A673 (cell line): ENCODE results near the gene CCHCR1. TPM values are rescaled to one million over a fixed set of nuclear protein-coding genes. Genes with fewer than 3 reads are reported as not detected.

ENCODE experiments used
- BruUV-seq: library from RNA; stranded (reverse); fragments of 400-500 nt; replicated peaks from 2 replicates; lab custom pipeline; 2021; lab: Mats Ljungman, UMichigan
- CTCF ChIA-PET: fragments of 300-600 bp; sonication (Branson Sonifier 250); formaldehyde crosslinking; loops from one replicate; lab custom pipeline; 2022; ENCODE audit warnings: antibody characterized with exemption; lab: Charles Lee
- POLR2A ChIA-PET: fragments of 300-600 bp; sonication (Branson Sonifier 250); formaldehyde crosslinking; loops from one replicate; lab custom pipeline; 2022; ENCODE audit warnings: antibody characterized with exemption; ENCODE audit not compliant: low non-redundant PET; lab: Charles Lee
- DNase-seq: peaks from one replicate; pipeline ENCODE4 v3.0.0-alpha.2; 2015; ENCODE audit warnings: low spot score
- H3K27ac ChIP-seq: fragments of 200-600 bp; sonication (generic); 2 replicates; pipeline ENCODE4 v1.5.1; 2016; ENCODE audit warnings: mixed run types, low read depth, mild to moderate bottlenecking, mixed read lengths, antibody characterized with exemption, low read length; ENCODE audit not compliant: poor library complexity, severe bottlenecking
- H3K27me3 ChIP-seq: fragments of 200-600 bp; sonication (generic); replicated peaks from 2 replicates; pipeline ENCODE4 v1.6.1; 2017; ENCODE audit warnings: mixed run types, low read depth, mild to moderate bottlenecking, mixed read lengths, antibody characterized with exemption, low read length; ENCODE audit not compliant: insufficient read depth, poor library complexity
- H3K36me3 ChIP-seq: fragments of 200-600 bp; sonication (generic); 2 replicates; pipeline ENCODE4 v1.6.1; 2016; ENCODE audit warnings: mixed run types, mild to moderate bottlenecking, mixed read lengths, antibody characterized with exemption, low read length; ENCODE audit not compliant: insufficient read depth, poor library complexity, severe bottlenecking
- H3K4me1 ChIP-seq: fragments of 200-600 bp; sonication (generic); 2 replicates; pipeline ENCODE4 v1.6.1; 2017; ENCODE audit warnings: mixed run types, mild to moderate bottlenecking, mixed read lengths, antibody characterized with exemption, low read length; ENCODE audit not compliant: insufficient read depth, poor library complexity, severe bottlenecking
- H3K4me3 ChIP-seq: fragments of 200-600 bp; sonication (generic); 2 replicates; pipeline ENCODE4 v1.5.1; 2016; ENCODE audit warnings: low read depth, mixed run types, mild to moderate bottlenecking, mixed read lengths, low read length; ENCODE audit not compliant: poor library complexity, severe bottlenecking
- H3K9me3 ChIP-seq: fragments of 200-600 bp; sonication (generic); 2 replicates; pipeline ENCODE4 v1.6.1; 2016; ENCODE audit warnings: mixed run types, low read depth, mild to moderate bottlenecking, mixed read lengths, antibody characterized with exemption, low read length; ENCODE audit not compliant: poor library complexity, severe bottlenecking
- CTCF ChIP-seq: fragments of 300-800, 200-600 bp; sonication (generic); conservative IDR thresholded peaks from 2 replicates; pipeline ENCODE4 v1.5.1; 2017; ENCODE audit warnings: low read depth, mild to moderate bottlenecking, antibody characterized with exemption, low read length, moderate library complexity, mixed read lengths
- EZH2 ChIP-seq: fragments of 200-600 bp; sonication (generic); IDR thresholded peaks from 2 replicates; pipeline ENCODE4 v1.6.1; 2017; ENCODE audit warnings: borderline replicate concordance, low read depth, mild to moderate bottlenecking, mixed read lengths, antibody characterized with exemption, low read length; ENCODE audit not compliant: poor library complexity, severe bottlenecking
- intact Hi-C: fragments of 100-400 bp; cut with micrococcal nuclease; formaldehyde crosslinking; loops from one replicate; pipeline ENCODE4 v1.10.0; 2022; ENCODE audit not compliant: unreplicated experiment
- total RNA-seq: library from RNA; stranded (reverse); gene quantifications from 2 replicates; pipeline ENCODE4 v1.2.3, GENCODE V29; 2021

Gene CCHCR1
- total RNA-seq, 1 experiment from 2014 or later = 51.7 TPM

- H3K4me1 ChIP-seq = peaks cover 6% of the 10 kb centered on the region
- peak; percentile 41 for DNase-seq
- no peaks in the 10 kb centered on the region for H3K27me3 ChIP-seq
- H3K27ac ChIP-seq = no peak overlapping the region
- ChIA-PET CTCF (no interaction called here), POLR2A (no interaction called here)
- TF ChIP-seq EZH2 = no peak
- no peak for TF ChIP-seq CTCF
- intact Hi-C loops = no loop called here
- H3K9me3 ChIP-seq = no peaks in the 10 kb centered on the region
- BruUV-seq = no TSS peak
- H3K4me3 ChIP-seq = no peak overlapping the region
- no peaks in the 10 kb centered on the region for H3K36me3 ChIP-seq
Observed at GRCh38 chr6:31113861-31114540, 43.6 kb downstream of the CCHCR1 start.

GRCh38 chr6:31112478-31112877, 45.1 kb downstream of the CCHCR1 start, which contains the start of gene C6orf15:
C6orf15 (minus strand) TSS chr6:31112575; CDS start chr6:31112555, 20 bp downstream.
- POLR2A ChIA-PET = no interaction called here
- no TSS peak for BruUV-seq
- no peaks in the 10 kb centered on the region for H3K9me3 ChIP-seq
- H3K27me3 ChIP-seq = no peaks in the 10 kb centered on the region
- CTCF ChIA-PET = no interaction called here
- no peak for TF ChIP-seq CTCF
- TF ChIP-seq EZH2 = no peak
- peaks cover 6% of the 10 kb centered on the region for H3K4me1 ChIP-seq
- DNase-seq = no peak
- no peak within 1 kb of the TSS for H3K27ac ChIP-seq
- H3K36me3 ChIP-seq = no peaks in the 10 kb centered on the region
- no peak within 1 kb of the TSS for H3K4me3 ChIP-seq
- intact Hi-C loops = no loop called here

- Histone ChIP-seq H3K9me3 (no peaks in the 10 kb centered on the region), H3K36me3 (no peaks in the 10 kb centered on the region), H3K27ac (no peak overlapping the region), H3K4me3 (no peak overlapping the region), H3K27me3 (no peaks in the 10 kb centered on the region), H3K4me1 (peaks cover 6% of the 10 kb centered on the region)
- POLR2A ChIA-PET = interaction anchor here (0.6 kb wide), 1 partner anchor 18 kb away, joined by 3 read pairs; no protein-coding TSS in a partner anchor
- intact Hi-C loops = no loop called here
- TF ChIP-seq EZH2 (no peak), CTCF (no peak)
- DNase-seq = no peak
- CTCF ChIA-PET = no interaction called here
- BruUV-seq = no TSS peak
Observed at GRCh38 chr6:31111712-31112111, 45.9 kb downstream of the CCHCR1 start.
